Stimulated activated naive CD4-positive, alpha-beta T cell treated with Interleukin-2 at 50 U/mL for 16 hours (primary cell): Measurements from ENCODE around the gene EPC1.

Experiments
- DNase-seq: peaks from one replicate; lab custom pipeline; 2025; lab: John Stamatoyannopoulos, UW

The EPC1 gene

DNA sequence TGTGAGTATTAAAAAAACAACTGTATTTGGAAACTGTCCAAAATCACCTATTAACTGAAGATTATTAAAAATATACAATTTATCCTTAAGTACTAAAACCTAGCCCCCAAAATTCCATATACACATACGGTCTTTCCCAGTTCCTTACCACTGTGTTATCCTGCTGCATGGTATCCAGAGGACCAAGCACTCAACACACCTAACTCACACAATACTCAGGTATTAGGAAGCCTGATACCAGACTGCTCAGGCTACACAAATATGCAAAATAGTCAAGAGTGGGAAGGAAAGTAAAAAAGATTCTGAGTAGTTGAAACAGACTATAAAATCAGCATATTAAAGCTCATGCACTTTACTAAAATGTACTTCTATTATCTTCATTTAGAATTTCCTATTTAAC, 67.2 kb downstream of the EPC1 start:
- no peak for DNase-seq

DNA sequence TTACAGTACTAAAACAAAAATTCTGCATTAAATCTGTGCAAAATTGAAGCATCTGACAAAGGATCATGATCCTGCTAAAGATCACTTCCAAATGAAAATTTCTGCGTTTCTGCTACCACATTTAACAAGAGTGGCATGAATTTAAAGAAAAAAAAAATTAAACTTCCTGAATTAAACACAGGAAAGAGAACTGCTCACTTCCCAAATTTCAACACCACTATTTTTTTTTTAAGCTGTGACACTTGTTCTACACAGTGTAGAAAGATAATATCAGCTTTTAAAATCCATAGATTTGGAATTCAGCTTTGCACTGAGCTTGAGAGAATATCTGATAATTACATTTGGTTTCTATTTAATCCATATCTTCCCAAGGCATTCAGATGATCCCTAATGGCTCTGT, 73.6 kb downstream of the EPC1 start:
- no peak for DNase-seq

DNA sequence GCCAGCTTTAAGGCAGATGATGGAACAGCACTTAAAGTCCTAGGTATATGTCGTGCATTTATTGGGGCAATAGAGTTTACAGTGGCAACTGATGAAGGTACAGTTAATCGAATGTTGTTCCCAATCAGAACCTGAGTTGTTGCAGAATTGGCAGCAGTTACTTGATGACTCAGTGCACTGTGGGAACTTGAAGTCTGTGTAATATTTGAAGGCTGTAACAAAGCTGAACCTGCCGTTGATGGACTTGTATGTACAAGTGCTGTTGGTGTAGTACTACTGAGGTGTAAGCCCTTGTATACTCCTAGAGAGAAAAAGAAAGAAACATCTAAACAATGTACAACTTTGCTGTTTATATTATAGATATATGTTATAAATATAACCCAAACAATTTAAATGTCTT, 75.3 kb downstream of the EPC1 start:
- DNase-seq: no peak

DNA sequence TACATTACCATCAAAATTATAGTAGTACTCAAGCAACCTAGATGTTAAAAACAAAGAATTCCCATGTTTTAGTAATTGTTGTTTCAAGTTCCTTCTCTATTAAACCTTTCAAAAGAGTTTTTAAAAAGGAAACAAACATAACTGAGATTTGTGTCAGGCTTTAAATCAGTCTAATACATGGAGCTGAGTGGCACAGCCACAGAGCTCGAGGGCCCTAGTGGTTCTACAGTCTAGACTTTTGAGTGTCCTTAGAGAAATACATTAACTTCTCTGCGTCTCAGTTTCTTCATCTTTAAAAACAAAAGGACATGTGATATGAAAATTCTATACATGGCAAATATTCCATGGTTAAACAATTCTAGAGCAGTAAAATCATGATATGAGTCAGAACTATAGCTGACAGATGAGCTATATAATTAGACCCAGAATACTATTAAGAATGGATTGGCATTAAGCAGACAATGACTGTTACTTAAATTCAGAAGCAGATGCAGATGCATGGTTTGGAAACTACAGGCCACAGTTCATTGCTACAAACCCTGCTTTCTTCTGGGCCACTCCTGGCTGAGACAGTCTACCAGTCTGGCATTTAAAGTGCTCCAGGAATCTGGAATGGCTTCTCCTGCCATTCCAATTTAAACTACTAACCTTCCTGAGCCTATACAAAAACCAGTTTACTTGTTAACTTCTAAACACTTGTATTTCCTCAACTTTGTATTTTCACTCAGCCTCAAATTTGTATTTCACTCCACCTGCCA, 77.4 kb downstream of the EPC1 start:
- DNase-seq: no peak

DNA sequence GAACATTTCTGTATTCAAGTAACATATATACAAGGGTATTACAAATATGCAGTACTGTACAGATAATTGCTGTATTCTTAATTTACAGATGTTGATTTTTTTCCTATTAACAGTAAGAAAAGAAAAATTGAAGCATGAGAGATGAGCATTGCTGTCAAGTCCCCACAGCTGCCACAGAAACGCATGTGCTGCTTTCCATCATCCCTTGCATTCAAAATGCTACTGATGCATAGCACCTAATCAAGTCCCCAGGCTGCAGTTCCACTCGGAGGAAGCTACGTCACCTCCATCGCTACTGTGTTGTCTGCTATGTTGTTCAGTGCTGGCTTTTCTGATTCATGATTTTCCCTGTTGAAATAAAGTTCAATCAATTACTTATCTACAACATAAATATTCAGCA, 78.2 kb downstream of the EPC1 start:
- DNase-seq: no peak

DNA sequence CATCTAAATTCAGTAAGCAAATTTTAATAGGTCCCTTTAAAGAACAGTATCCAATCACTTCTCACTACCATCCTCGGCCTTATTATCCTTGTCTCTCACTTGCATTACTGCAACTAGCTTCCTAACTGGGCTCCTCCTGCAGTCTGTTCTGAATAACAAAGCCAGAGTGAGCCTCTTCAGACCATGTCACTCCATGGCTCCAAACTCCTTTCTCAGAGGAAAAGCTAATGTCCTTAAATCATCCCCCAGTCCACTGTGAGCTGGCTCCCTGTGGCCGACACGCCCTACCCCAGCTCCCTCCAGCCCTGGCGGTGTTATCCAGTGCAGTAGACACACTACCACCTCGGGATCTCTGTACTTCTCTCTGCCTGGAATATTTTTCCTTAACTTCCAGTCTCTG, 80.0 kb downstream of the EPC1 start:
- no peak for DNase-seq

DNA sequence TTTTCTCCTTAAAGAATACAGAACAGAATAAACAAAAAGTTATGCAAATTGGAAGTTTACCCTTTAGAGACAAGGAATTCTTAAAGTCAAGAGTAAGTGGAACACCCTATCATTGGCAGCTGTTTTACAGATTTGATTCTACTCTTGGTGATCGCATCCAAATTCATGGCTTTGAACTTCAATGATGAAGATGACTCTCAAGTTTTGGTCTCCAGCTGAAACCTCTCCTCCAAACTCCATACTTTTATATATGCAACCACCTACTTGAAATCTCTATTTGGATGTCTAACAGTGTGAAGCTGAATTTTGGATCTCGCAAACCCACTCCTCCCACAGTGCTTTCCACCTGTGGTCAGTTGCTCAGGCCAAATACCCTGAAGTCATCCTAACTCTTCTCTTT, 80.4 kb downstream of the EPC1 start:
- DNase-seq: no peak

DNA sequence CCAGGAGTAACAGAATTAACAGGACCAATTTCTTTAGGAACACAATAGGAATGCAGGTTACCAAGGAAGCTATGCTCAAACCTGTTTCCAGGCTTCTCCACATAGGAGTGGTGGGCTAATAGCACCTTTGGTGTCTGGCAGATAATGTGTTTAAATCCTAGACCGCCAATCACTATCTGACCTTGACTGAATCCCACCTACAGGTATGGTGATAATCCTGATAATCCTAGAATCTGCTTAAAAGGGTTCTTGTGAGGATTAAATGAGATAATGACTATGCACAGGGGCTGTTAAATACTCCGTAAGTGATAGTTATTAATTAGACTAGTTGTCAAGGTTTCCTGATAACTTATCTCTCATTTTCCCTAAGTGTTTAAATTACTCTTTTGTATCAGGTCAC, 81.2 kb downstream of the EPC1 start:
- no peak for DNase-seq

DNA sequence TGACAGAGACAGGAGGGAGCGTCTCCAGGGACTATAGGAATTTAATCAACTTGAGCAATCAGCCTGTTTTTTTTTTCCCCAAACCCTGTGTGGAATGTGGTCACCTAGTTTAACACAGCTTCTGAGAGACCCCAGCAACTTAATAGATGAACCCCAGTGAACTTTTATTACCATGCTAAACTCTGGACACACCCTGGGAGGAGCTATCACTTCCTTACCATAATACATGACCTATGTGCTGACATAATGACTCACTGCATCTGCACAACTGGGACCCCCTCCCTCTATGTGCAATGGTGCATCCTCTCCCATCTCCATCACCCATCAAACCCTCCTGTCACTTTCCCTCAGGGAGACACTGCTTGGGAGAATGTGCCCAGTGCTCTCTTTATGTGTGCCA, 83.7 kb downstream of the EPC1 start:
- DNase-seq: no peak

DNA sequence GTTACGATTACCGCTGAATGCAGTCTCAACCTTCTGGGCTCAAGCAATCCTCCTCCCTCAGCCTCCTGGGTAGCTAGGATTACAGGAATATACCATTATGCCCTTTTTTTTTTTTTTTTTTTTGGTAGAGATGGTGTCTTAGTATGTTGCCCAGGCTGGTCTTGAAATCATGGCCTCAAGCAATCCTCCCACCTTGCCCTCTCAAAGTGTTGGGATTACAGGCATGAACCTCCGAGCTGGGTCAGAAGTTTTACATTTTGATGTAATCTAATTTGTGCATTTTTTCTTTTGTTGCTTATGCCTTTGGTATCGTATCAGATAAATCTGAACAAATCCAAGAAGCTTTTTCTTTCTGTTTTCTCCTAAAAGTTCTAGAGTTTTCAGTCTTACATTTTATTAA, 87.4 kb downstream of the EPC1 start:
- DNase-seq: no peak

DNA sequence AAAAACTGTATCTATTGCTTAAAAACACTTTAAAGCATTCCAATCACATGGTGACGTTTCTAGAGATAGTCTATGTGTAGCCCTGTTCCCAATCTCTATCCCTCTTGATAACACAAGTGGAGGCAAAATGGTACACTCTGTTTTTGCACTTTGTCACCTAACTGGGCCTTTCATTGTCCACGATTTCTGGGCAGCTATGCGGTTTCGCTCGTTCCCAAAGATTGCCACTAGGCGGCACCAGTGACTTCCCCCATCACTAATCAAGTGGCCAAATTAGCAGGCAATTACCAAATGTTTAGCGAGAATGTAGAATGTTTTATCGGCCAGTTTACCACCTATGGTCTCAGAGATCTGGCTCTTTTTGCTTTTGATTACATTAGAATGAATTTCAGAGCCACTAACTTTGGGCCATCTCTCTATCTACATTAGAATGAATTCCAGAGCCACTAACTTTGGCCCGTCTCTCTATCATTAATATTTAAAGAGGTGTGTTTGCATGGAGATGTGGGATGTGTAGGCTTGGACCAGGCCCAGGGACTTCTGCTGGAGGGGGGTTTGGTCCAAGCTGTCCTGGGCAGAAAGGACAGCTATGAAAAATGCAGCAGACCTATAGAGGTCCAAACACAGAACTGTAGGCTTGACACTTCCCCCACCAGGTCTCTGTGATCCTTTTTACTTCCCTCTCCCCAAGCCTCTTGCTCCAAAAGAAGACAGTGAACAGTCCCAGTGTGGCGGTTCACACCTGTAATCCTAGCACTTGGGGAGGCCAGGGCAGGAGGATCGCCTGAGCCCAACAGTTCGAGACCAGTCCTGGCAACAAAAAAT, 90.1 kb downstream of the EPC1 start:
- peak; percentile 58 for DNase-seq

DNA sequence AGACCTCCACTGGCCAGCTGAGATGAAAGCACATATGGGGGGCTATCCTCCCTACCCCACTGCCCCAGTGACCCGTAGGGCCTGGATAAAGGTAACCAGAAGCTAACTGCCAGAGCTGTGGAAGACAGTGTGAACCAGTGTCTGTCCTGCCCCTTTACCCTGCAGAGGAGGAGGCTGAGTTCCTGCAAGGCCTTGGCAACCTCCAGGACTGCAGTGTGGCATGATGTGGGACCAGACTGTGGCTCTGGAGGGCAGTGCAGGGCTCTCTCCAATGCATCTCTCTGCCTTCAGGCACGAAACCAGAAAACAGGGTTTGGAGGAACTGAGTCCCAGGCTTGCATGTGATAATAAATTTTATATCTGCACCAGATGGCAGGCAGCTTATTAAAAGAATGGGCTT, 93.1 kb downstream of the EPC1 start:
- DNase-seq: no peak

DNA sequence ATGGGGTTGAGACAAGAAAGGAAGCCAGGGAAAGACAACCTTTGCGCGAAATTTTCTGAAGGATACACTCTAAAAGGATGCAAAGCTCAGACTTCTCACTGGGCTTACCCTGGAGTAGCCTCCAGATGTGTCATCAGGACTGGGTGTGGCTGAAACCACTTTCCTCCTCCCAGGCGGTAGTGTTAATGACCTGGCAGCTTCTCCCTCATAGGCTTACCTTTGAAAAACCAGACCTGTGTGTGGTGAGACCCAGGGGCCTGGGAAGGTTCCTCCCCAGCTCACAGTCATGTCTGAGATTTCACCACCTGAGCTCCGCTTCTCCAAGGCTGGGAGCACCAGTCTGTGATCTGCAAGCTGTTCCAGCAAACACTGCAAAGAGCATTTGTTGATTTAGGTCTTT, 93.7 kb downstream of the EPC1 start:
- DNase-seq: no peak

DNA sequence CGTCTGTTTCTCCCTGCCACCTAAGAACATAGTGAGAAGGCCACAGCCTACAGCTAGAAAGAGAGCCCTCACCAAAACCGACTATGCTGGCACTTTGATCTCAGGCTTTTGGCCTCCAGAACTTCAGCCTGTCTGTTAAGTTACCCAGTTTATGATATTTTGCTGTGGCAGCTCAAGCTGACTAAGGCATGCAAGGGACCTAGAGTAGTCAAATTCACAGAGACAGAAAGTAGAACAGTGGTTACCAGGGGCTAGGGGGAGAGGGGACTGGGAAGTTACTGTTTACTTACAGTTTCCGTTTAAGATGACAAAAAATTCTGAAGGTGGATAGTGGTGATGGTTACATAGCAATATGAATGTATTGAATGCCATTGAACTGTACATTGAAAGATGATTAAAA, 96.5 kb downstream of the EPC1 start:
- peak; percentile 3 for DNase-seq

DNA sequence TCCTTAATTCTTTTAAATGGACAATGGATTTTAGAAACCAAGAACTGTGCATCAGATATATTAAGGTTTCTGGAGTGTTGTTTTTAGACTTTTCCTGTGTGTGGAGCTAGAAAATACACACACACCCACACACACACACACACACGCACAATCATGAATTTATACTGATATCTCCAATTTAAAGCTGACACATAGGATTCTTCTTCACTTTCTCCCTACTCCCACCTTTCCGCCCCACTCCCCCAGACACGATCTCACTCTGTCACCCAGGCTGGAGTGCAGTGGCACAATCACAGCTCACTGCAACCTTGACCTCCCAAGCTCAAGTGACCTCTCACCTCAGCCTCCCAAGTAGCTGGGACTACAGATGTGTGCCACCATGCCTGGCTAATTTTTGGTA, 100.3 kb downstream of the EPC1 start:
- no peak for DNase-seq

DNA sequence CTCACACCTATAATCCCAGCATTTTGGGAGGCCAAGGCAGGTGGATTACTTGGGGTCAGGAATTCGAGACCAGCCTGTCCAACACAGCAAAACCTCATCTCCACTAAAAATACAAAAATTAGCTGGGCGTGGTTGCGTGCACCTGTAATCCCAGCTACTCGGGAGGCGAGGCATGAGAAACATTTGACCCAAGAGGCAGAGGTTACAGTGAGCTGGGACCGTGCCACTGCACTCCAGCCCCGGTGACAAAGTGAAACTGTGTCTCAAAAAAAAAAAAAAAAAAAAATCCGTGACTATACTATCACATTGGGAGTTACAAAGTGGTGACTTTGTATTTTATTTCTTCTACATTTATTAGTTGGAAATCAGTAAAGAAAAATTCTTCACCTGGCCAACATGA, 101.2 kb downstream of the EPC1 start:
- no peak for DNase-seq

DNA sequence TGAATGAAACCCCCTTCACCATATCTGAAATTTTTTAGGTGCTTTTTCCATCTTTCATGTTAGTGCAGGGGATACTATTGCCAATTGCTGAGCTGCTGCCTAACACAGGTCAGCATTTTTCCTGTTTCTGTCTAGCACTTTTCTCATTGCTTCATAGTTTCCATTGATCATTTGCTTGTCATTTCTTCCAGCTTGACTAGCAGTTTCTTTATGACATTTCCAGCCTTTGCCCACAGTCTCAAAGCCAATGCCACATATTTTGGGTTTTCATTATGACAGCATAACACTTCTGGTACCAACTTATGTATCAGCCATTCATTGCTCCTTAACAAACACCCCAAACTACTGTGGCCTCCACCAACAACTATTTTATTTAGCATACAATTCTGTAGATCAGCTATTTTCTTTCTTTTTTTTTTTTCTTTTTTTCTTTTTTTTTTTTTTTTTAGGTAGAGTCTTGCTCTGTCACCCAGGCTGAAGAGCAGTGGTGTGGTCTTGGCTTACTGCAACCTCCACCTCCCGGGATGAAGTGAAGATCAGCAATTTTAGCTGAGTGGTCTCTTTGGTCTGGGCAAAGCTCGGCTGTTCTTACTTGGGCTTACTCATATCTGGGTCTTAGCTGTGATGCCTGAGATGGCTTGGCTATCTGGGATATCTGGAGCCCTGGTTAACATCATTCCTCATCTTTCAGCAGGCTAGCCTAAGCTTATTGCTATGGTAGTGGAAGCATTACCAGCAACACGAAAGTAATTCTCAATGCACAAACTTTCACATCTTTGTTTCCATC, 102.3 kb downstream of the EPC1 start:
- no peak for DNase-seq

DNA sequence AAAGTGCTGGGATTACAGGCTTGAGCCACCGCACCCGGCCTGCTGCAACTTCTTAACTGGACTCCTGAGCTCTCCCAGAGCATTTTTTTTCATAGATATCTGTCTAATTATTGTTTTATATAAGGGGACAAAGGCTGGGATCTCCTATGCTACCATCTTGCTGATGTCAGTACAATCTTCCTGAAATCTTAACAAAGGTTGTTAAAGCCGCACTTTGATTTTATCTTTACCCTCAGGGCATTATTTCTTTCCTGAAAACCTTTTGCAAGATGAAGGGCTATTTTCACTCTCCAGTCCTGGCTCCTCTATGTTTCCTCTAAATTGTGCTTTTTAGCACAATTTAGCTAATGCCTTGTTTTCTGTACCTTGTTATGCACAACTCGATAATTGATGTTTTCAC, 102.9 kb downstream of the EPC1 start:
- no peak for DNase-seq

DNA sequence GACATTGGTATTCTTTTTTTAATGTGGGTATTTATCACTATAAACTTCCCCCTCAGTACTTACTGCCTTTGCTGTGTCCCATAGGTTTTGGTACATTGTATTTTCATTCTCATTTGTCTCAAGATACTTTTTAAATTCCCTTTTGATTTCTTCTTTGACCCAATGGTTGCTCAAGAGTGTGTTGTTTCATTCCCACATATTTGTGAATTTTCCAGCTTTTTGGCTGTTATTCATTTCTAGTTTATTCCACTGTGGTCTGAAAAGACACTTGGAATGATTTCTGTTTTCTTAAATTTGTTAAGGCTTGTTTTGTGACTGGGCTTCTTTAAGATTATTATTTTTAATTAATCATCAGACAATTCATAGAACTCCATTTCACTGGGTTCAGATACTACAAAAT, 105.0 kb downstream of the EPC1 start:
- no peak for DNase-seq

DNA sequence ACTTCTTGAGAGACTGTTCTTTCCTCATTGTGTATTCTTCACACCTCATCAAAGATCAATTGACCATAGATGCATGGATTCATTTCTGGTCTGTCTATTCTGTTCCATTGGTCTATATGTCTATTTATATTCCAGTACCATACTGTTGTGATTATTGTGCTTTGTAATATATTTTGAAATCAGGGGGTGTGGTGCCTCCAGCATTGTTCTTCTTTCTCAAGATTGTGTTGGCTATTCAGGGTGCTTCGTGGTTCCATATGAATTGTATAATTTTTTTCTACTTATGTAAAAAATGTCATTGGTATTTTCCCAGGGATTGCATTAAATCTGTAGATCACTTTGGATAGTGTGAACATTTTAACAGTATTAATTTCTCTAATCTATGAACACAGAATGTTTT, 106.5 kb downstream of the EPC1 start:
- DNase-seq: no peak

DNA sequence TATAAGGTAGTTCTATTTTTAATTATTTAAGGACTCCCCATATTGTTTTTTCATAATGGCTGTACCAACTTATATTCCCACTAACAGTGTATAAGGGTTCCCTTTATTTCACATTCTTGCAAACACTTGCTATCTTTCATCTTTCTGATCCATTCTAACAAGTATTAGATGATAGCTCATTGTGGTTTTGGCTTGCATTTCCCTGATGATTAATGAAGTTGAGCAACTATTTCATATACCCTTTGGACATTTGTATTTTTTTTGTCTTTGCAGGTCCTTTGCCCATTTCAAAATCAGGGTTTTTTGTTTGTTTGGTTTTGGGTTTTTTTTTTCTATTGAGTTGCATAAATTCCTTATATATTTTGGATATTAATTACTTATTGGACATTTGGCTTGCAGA, 107.2 kb downstream of the EPC1 start:
- no peak for DNase-seq

DNA sequence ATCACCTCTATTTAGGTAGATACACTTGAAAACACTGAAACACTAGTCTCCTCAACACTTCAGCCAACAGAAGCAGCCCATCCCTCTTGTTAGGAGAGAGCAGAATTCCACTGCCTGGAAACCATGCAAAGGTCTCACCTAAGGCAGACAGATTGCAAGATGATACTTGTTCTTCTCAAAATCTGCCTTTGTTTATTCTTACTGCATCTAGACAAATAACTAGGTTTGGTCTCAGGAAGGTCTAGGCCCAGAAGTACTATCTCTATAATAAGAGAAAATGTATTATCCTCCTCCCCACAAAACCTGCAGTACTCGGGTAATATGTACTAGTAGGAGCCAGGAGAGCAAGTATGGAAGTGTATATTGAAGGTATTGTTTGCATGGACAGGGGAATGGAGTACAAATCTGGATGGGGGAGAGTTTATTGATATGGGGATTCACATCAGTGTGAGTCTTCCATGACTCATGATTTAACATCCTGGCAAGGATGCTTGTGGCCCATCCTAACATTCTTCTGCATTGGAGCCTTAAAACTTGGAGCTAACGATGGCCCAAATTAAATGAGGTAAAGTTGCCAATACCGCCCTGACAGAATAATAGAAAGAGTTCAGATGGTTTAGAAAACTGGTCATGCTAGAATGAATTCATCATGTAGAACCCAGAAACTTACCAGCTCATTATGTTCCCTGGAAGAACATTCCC, 109.2 kb downstream of the EPC1 start:
- no peak for DNase-seq
